NCI-H748 treated with DMSO at 0.1 percent for 48 hours (cell line): Measurements from ENCODE around the gene TTC38.

Experiments used
- DNase-seq: peaks from one replicate; lab custom pipeline; 2025; lab: John Stamatoyannopoulos, UW

TTC38 gene

GRCh38 chr22:46278656-46279645, 11.1 kb downstream of the TTC38 start:
- DNase-seq = no peak

GRCh38 chr22:46280063-46280817, 12.4 kb downstream of the TTC38 start:
- no peak for DNase-seq

GRCh38 chr22:46280999-46281623, 13.3 kb downstream of the TTC38 start:
- DNase-seq = no peak

- DNase-seq = no peak
Measured at GRCh38 chr22:46281866-46282678, 14.3 kb downstream of the TTC38 start.

GRCh38 chr22:46286006-46286405, 18.2 kb downstream of the TTC38 start:
- no peak for DNase-seq

GRCh38 chr22:46286941-46287872, 19.4 kb downstream of the TTC38 start:
- no peak for DNase-seq

GRCh38 chr22:46287873-46288751, 20.3 kb downstream of the TTC38 start:
- DNase-seq = no peak

GRCh38 chr22:46288846-46289243, 21.0 kb downstream of the TTC38 start:
- DNase-seq = no peak

- DNase-seq = no peak
Measured at GRCh38 chr22:46289244-46289891, 21.6 kb downstream of the TTC38 start.

GRCh38 chr22:46290121-46290842, 22.5 kb downstream of the TTC38 start:
- DNase-seq = no peak

GRCh38 chr22:46290843-46291785, 23.3 kb downstream of the TTC38 start:
- DNase-seq = no peak

GRCh38 chr22:46292173-46292572, 24.4 kb downstream of the TTC38 start:
- DNase-seq = no peak

GRCh38 chr22:46292732-46293131, 24.9 kb downstream of the TTC38 start:
- no peak for DNase-seq

- DNase-seq = no peak
Measured at GRCh38 chr22:46293577-46294260, 25.9 kb downstream of the TTC38 start.

- DNase-seq = no peak
Measured at GRCh38 chr22:46294784-46295183, 27.0 kb downstream of the TTC38 start.

GRCh38 chr22:46295277-46295971, 27.6 kb downstream of the TTC38 start:
- DNase-seq = no peak
